ENCODE data around the gene SRR.

DNA sequence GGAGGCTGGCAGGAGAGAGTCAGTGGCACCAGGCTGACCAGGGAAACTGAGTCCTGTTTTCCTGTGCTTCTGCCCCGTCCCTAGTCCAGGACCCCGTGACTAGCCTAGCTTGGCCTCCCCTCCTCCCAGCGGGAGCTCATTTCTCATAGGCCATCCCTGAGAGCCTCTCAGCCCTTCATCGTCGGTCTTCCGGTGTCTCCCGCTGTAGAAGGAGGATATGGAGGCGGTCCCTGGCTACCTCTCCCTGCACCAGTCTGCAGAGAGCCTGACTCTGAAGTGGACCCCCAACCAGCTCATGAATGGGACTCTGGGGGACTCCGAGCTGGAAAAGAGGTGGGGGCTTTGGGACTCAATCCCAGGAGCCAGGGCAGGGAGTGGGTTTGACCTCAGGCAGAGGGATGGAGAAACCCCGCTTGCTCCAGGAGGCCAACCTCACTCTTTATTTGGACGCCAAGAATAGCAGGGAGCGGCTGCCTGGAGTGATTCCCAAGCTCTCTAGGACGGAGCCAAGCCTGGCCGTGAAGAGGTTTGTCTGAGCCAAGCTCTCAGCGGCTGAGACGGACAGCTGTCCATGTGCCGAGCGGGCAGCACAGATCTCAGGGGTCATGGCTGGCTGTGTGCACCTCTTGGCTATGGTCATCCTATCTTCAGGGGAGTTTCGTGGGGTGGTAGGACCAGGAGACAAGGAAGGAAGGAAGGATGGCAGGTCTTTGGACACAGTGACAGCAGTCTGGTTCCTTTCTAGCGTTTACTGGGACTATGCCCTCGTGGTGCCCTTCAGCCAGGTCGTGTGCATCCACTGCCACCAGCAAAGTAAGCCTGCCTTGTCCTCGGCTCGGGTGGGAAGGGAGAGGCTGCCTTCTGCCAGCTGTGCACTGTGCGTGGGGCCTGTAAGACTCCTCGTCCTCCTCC is 60.4 kb downstream of the SRR start:
- TF ChIP-seq, protein P1, sequence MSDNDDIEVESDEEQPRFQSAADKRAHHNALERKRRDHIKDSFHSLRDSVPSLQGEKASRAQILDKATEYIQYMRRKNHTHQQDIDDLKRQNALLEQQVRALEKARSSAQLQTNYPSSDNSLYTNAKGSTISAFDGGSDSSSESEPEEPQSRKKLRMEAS (IDR thresholded peaks at IDR 0.05; ENCODE audit: low read depth, low read length) = no peak
- TF ChIP-seq POLR2AphosphoS5 (IDR thresholded peaks at IDR 0.05; ENCODE audit: low read length) (no peak), SPI1 (IDR thresholded peaks at IDR 0.05; ENCODE audit: borderline replicate concordance, insufficient read depth, low read depth, low read length) (no peak), HDGF (IDR thresholded peaks at IDR 0.05) (no peak), POLR2A (IDR thresholded peaks at IDR 0.05; ENCODE audit: low read depth, low read length) (no peak), EZH2 (IDR thresholded peaks at IDR 0.05; ENCODE audit: borderline replicate concordance, control insufficient read depth, low read depth, low read length) (no peak), TCF3 (IDR thresholded peaks at IDR 0.05; ENCODE audit: borderline replicate concordance, insufficient read depth, low read depth, low read length) (no peak), RFX5 (IDR thresholded peaks at IDR 0.05; ENCODE audit: low read depth, low read length) (no peak)
- TF ChIP-seq, protein P2, sequence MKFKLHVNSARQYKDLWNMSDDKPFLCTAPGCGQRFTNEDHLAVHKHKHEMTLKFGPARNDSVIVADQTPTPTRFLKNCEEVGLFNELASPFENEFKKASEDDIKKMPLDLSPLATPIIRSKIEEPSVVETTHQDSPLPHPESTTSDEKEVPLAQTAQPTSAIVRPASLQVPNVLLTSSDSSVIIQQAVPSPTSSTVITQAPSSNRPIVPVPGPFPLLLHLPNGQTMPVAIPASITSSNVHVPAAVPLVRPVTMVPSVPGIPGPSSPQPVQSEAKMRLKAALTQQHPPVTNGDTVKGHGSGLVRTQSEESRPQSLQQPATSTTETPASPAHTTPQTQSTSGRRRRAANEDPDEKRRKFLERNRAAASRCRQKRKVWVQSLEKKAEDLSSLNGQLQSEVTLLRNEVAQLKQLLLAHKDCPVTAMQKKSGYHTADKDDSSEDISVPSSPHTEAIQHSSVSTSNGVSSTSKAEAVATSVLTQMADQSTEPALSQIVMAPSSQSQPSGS (IDR thresholded peaks at IDR 0.05; ENCODE audit: low read length) = no peak
- TF ChIP-seq, protein P3, sequence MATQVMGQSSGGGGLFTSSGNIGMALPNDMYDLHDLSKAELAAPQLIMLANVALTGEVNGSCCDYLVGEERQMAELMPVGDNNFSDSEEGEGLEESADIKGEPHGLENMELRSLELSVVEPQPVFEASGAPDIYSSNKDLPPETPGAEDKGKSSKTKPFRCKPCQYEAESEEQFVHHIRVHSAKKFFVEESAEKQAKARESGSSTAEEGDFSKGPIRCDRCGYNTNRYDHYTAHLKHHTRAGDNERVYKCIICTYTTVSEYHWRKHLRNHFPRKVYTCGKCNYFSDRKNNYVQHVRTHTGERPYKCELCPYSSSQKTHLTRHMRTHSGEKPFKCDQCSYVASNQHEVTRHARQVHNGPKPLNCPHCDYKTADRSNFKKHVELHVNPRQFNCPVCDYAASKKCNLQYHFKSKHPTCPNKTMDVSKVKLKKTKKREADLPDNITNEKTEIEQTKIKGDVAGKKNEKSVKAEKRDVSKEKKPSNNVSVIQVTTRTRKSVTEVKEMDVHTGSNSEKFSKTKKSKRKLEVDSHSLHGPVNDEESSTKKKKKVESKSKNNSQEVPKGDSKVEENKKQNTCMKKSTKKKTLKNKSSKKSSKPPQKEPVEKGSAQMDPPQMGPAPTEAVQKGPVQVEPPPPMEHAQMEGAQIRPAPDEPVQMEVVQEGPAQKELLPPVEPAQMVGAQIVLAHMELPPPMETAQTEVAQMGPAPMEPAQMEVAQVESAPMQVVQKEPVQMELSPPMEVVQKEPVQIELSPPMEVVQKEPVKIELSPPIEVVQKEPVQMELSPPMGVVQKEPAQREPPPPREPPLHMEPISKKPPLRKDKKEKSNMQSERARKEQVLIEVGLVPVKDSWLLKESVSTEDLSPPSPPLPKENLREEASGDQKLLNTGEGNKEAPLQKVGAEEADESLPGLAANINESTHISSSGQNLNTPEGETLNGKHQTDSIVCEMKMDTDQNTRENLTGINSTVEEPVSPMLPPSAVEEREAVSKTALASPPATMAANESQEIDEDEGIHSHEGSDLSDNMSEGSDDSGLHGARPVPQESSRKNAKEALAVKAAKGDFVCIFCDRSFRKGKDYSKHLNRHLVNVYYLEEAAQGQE (IDR thresholded peaks at IDR 0.05; ENCODE audit: low read depth, low read length) = no peak
- TF ChIP-seq, protein P4, sequence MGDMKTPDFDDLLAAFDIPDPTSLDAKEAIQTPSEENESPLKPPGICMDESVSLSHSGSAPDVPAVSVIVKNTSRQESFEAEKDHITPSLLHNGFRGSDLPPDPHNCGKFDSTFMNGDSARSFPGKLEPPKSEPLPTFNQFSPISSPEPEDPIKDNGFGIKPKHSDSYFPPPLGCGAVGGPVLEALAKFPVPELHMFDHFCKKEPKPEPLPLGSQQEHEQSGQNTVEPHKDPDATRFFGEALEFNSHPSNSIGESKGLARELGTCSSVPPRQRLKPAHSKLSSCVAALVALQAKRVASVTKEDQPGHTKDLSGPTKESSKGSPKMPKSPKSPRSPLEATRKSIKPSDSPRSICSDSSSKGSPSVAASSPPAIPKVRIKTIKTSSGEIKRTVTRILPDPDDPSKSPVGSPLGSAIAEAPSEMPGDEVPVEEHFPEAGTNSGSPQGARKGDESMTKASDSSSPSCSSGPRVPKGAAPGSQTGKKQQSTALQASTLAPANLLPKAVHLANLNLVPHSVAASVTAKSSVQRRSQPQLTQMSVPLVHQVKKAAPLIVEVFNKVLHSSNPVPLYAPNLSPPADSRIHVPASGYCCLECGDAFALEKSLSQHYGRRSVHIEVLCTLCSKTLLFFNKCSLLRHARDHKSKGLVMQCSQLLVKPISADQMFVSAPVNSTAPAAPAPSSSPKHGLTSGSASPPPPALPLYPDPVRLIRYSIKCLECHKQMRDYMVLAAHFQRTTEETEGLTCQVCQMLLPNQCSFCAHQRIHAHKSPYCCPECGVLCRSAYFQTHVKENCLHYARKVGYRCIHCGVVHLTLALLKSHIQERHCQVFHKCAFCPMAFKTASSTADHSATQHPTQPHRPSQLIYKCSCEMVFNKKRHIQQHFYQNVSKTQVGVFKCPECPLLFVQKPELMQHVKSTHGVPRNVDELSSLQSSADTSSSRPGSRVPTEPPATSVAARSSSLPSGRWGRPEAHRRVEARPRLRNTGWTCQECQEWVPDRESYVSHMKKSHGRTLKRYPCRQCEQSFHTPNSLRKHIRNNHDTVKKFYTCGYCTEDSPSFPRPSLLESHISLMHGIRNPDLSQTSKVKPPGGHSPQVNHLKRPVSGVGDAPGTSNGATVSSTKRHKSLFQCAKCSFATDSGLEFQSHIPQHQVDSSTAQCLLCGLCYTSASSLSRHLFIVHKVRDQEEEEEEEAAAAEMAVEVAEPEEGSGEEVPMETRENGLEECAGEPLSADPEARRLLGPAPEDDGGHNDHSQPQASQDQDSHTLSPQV (IDR thresholded peaks at IDR 0.05) = no peak
- TF ChIP-seq, protein P5, sequence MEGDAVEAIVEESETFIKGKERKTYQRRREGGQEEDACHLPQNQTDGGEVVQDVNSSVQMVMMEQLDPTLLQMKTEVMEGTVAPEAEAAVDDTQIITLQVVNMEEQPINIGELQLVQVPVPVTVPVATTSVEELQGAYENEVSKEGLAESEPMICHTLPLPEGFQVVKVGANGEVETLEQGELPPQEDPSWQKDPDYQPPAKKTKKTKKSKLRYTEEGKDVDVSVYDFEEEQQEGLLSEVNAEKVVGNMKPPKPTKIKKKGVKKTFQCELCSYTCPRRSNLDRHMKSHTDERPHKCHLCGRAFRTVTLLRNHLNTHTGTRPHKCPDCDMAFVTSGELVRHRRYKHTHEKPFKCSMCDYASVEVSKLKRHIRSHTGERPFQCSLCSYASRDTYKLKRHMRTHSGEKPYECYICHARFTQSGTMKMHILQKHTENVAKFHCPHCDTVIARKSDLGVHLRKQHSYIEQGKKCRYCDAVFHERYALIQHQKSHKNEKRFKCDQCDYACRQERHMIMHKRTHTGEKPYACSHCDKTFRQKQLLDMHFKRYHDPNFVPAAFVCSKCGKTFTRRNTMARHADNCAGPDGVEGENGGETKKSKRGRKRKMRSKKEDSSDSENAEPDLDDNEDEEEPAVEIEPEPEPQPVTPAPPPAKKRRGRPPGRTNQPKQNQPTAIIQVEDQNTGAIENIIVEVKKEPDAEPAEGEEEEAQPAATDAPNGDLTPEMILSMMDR (IDR thresholded peaks at IDR 0.05 in 2 of 3, conservative IDR thresholded peaks at IDR 0.05 in 1 of 3; ENCODE audit: control insufficient read depth in 2 of 3, extremely low read depth in 1 of 3, insufficient read depth in 1 of 3, low read depth in 3 of 3, low read length in 3 of 3) = no peak
